ENCODE results near the gene AKAP7.
"Not testable (repeated sequence)": the region's sequence is repeated elsewhere in the genome, so short reads cannot be mapped to it uniquely, and the experiment has no call there.

The AKAP7 gene

GRCh38 chr6:131250122-131250521 lies 114.9 kb downstream of the AKAP7 start:
- in situ Hi-C loops (cut with MboI; ENCODE audit: low sequenced_read_pairs): no loop called here

DNA sequence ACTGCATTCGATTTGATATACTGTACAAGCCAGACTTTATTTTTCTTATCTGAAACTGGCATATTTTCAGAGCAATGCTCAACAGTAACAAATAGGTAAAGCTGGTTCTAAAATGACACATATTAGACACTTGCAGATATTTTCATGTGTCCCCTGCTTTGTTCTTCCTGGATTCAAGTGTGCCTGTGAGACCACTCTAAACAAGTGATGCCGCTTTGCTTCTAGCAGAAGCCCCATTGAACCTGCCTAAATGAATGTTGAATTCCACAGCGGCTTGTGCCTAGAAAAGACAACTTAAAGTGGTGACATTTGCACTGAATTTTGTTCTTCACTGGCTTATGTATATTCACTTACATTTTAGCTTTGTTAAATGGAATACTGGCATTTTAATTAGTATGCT lies 115.7 kb downstream of the AKAP7 start:
- in situ Hi-C loops (cut with MboI; ENCODE audit: low sequenced_read_pairs): no loop called here

- in situ Hi-C loops (cut with MboI; ENCODE audit: low sequenced_read_pairs): no loop called here
Observed at GRCh38 chr6:131251590-131252199, 116.4 kb downstream of the AKAP7 start.

GRCh38 chr6:131255434-131255833 lies 120.2 kb downstream of the AKAP7 start:
- in situ Hi-C loops (cut with MboI; ENCODE audit: low sequenced_read_pairs): no loop called here

DNA sequence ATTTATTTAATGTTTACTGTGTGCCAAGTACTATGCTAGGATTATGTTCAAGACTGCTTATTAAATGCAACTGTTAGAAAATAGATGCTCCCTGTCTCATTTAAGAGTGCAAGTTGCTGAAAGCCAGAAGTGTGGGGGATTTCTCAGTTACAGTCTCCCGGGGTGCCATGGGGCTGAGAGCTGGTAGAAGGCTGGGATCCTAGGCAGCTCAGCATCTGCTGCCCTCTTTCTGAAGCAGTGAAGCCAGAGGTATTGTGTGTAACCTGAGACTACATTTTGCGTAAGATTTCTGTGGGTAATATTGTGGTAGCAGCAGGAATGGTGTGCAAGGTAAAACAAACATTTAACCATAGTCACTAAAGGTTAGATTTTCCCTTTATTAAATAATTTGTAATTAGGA lies 120.6 kb downstream of the AKAP7 start:
- in situ Hi-C loops (cut with MboI; ENCODE audit: low sequenced_read_pairs): no loop called here

GRCh38 chr6:131257104-131257503 lies 121.8 kb downstream of the AKAP7 start:
- in situ Hi-C loops (cut with MboI; ENCODE audit: low sequenced_read_pairs): no loop called here

DNA sequence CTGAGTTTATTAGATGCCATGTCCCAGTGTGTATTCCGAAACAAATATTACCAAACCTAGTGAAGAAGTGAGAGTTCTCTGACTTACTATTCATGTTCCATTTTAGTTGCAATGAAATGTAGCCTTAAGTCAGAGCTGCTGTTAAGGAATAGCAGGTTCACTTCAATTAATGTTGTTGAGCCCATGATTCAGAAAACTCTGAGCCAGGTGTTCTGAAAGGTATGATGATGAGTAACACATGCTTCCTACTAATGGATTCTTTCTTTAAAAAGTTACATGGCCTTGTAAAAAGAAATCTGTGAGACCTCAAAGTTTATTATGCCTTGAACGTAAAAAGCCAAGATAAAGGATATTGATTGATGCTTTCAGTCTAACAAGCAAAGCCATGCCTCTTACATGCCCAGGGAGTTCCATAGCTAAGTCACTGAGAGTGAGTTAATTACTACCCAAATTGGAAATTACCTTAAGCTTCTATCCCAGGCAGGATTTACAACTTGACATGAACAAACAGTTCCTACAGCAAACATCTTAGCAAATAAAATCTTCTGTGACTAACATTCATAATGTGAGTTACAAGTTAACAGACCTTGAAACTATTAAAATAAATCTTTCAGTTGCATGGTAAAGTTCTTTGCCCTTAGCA lies 122.9 kb downstream of the AKAP7 start:
- in situ Hi-C loops (cut with MboI; ENCODE audit: low sequenced_read_pairs): no loop called here

DNA sequence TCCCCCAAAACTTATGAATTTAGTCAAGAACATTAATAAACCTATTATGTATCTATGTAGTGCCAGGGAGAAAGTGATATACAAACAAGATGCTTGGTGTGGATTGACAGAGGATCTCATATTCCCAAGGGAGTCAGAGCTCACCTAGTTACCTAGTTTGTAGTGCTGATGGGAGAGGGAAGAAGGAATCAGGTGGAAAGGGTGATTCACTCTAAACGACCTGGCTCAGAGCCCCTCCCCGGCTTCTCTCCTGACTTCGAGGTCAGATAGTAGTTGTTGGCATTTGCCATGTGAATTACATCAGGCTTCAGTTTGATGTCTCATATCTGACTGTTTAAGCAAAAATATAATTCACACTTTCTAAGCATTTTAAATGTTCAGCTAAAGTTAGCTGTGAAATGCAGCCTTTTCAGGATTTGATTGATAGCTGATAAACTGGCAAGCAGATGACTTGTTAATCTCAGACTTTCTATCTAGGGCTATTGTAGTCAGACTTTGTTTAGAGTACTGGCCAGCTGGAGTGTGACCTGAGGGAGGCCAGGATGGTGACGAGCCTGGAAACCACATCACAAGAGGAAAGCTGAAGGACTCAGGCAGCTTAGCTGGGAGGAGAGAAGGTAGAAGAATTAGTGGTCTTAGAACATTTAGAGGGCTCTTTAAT lies 123.7 kb downstream of the AKAP7 start:
- in situ Hi-C loops (cut with MboI; ENCODE audit: low sequenced_read_pairs): no loop called here

DNA sequence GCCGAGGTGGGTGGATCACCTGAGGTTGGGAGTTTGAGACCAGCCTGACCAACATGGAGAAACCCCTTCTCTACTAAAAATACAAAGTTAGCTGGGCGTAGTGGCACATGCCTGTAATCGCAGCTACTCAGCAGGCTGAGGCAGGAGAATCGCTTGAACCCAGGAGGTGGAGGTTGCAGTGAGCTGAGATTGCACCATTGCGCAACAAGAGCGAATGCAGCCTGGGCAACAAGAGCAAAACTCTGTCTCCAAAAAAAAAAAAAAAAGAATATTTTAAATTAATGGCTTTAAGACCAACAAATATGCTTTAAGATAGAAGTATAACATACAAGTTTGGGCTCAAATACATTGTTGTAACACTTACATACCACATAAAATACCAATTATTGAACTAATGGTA lies 125.7 kb downstream of the AKAP7 start:
- in situ Hi-C loops (cut with MboI; ENCODE audit: low sequenced_read_pairs): not testable (repeated sequence)

DNA sequence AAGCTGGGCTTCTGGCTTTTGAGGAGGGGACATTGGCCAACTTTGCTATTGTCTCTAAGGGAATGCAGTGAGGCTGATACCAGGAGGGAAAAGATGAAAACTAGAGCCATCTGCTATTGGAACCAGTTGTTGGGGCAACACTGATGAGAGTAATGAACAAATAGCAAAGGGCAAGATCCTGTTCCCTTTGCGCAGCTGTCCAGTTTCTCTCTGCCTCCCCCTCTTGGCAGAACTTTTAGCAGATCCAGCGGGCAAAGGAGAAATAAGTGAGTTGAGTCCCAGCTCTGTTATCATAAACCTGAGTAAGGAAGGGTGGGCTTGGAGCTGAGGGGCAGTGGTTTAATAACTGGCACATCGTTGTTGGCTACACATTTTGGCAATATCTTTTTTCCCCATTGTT lies 126.8 kb downstream of the AKAP7 start:
- in situ Hi-C loops (cut with MboI; ENCODE audit: low sequenced_read_pairs): no loop called here

DNA sequence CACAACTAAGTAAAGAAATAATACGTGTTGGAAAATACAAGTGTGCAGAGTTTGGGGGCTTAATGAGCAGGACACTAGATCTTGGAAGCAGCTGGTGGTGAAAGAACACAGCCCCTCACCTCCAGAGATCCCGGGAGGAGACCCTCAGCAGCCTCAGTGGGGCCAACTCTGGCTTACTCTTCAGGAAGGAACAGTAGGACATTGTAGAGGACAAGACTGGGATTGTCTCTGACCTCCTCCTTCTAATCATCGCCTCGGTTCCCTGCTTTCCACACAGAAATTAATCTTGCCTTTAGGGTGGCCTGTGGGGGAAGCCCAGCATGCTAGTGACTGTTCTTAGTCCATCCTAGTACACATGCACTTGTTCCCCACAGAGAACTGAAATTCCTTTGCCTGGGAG lies 130.7 kb downstream of the AKAP7 start:
- in situ Hi-C loops (cut with MboI; ENCODE audit: low sequenced_read_pairs): no loop called here

- in situ Hi-C loops (cut with MboI; ENCODE audit: low sequenced_read_pairs): no loop called here
Observed at GRCh38 chr6:131268303-131268702, 133.0 kb downstream of the AKAP7 start.

DNA sequence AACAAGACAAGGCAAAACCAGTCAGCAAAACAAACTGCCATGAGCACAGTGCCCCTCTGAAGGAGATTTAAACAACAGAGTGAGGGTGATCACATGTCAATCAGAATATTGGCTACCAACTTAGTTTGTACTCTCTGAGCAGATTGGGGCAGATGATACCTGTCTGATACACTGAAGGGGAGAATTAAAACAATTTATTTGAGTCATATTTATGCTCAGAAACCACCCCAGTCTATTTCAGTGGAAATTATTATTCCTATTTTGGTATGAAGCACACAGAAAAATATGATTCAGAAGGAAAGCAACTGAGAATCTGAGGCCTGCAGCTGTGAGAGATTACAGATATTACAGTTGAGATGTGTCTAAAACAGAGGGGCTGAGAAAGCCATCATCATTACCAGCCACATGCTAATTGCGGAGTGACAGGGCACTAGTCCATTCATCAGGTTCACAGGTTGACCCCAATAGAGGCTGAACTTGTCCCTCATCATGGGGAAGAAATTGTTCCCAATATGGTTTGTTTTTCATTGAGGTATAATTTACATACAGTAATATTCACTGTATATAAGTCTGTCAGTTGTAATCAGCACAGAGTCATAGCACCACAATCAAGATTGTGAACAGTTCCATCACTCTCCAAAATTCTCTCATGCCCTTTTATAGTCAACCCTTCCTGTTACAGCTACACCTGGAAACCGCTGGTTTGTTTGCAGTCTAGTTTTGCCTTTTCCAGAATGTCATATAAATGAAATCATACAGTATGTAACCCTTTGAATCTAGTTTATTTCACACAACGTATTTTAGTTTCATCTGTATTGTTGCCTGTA lies 134.5 kb downstream of the AKAP7 start:
- in situ Hi-C loops (cut with MboI; ENCODE audit: low sequenced_read_pairs): no loop called here

GRCh38 chr6:131270534-131270933 lies 135.3 kb downstream of the AKAP7 start:
- in situ Hi-C loops (cut with MboI; ENCODE audit: low sequenced_read_pairs): no loop called here

DNA sequence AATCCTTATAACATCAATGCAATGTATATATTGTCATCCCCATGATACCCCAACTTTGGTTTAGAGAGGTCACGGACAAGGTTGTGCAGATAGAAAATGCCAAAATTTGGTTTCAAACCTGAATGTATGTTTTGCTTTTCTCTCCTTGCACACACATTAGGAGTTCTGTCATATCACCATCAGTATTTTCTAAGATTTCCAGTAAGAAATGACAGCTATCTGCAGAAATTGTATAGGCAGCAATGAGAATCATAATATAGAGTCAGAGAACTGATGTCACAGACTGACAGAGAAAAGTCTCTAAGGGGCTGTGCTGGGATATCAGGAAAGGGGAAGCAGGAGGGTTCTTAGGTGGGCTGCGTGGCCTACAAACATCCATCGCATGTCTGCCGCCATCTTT lies 140.0 kb downstream of the AKAP7 start:
- in situ Hi-C loops (cut with MboI; ENCODE audit: low sequenced_read_pairs): no loop called here

DNA sequence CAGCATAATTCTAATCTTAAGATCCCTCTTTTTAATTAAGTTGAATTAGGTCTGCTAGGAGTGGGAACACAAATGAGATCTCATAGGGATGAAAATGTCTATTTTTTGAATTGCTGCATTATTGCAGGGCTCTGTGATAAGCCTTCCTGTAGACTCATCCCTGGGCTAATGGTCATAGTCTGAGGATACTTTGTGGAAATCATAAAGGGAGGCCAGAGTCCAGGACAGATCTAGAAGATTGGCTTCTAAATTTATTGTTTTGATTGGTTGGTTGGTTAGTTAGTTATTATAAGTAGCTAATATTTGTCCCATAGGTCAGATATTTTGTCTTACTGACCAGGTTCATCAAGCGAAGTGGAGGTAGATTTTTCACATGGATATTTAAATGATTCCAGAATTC lies 142.3 kb downstream of the AKAP7 start:
- in situ Hi-C loops (cut with MboI; ENCODE audit: low sequenced_read_pairs): no loop called here

GRCh38 chr6:131281471-131282270 lies 146.4 kb downstream of the AKAP7 start:
- in situ Hi-C loops (cut with MboI; ENCODE audit: low sequenced_read_pairs): no loop called here

DNA sequence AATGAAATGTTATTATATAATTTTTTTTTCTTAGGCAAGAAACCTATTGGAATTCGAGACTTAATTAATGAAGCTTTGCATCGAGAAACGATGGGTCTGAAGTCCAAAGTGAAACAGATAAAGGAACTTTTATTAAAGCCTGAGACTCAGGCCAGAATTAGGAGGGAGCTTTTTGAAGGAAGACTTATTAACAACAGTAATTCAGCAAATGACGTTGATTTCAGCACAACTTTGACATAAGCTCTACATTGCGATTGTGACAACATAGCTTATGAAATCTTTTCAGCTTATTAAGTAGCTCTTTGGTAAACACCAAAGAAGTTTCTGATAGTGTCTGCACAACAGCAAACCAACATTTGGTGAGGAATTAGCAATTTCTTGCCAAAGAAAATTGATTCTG lies 147.1 kb downstream of the AKAP7 start:
- in situ Hi-C loops (cut with MboI; ENCODE audit: low sequenced_read_pairs): no loop called here

GRCh38 chr6:131283466-131284175 lies 148.4 kb downstream of the AKAP7 start:
- in situ Hi-C loops (cut with MboI; ENCODE audit: low sequenced_read_pairs): no loop called here

GRCh38 chr6:131285548-131285947 lies 150.3 kb downstream of the AKAP7 start:
- in situ Hi-C loops (cut with MboI; ENCODE audit: low sequenced_read_pairs): no loop called here

Data from hTERT RPE-1 (cell line).